Testis (tissue), 2 donors: Measurements from ENCODE around the gene LEO1.

Experiments
- CTCF ChIP-seq, 3 experiments: fragments of 450-650 bp in 2 of 3; fragments of 200-600 bp in 1 of 3; sonication (generic) in 1 of 3; IDR thresholded peaks; one replicate each; pipeline ENCODE4 v1.5.1; 2016 to 2019; ENCODE audit warnings: antibody characterized with exemption in 3 of 3, mild to moderate bottlenecking in 2 of 3, moderate library complexity in 1 of 3
- POLR2A ChIP-seq: fragments of 450-650 bp; IDR thresholded peaks from one replicate; pipeline ENCODE4 v1.6.1; 2017; ENCODE audit warnings: antibody characterized with exemption, mild to moderate bottlenecking, moderate library complexity

- no peak for TF ChIP-seq POLR2A
- TF ChIP-seq CTCF (IDR thresholded peaks at IDR 0.05), result no peak
These were observed 35.2 kb upstream of the LEO1 start for GRCh38 chr15:52006702-52007340.
